Measurements from ENCODE around the gene GPC6.

GPC6 gene

GRCh38 chr13:93620181-93620765, 393.7 kb downstream of the GPC6 start:
- Histone ChIP-seq H3K18ac (ENCODE audit: low read depth in 1 of 2, low read length in 2 of 2) (no peak overlapping the region), H2BK5ac (ENCODE audit: low read depth, low read length, poor library complexity, severe bottlenecking) (no peak overlapping the region), H2BK15ac (ENCODE audit: low read depth, poor library complexity, severe bottlenecking) (no peak overlapping the region), H2AK5ac (ENCODE audit: low read length, severe bottlenecking) (no peak overlapping the region), H2AFZ (ENCODE audit: low read depth, low read length) (no peak overlapping the region), H3K9me3 (ENCODE audit: control insufficient read depth, low read length) (no peaks in the 10 kb centered on the region), H4K91ac (ENCODE audit: low read length) (no peak overlapping the region), H4K8ac (ENCODE audit: low read length) (no peak overlapping the region), H3K4me3 (ENCODE audit: insufficient read depth in 1 of 2, low read depth in 1 of 2, low read length in 2 of 2) (no peak overlapping the region), H2BK12ac (ENCODE audit: low read length in 2 of 2) (no peak overlapping the region), H3K79me1 (replicated peaks; ENCODE audit: low read length, poor library complexity, severe bottlenecking) (no peaks in the 10 kb centered on the region), H3K27ac (ENCODE audit: low read length, poor library complexity, severe bottlenecking) (no peak overlapping the region), H3K4ac (ENCODE audit: low read depth in 1 of 2, low read length in 2 of 2) (no peak overlapping the region), H3K9ac (ENCODE audit: low read length) (no peak overlapping the region), H3K23ac (ENCODE audit: low read length in 2 of 2) (no peak overlapping the region), H3K27me3 (ENCODE audit: control insufficient read depth in 1 of 2, insufficient read depth in 1 of 2, low read length in 2 of 2) (no peaks in the 10 kb centered on the region), H3K4me1 (ENCODE audit: control insufficient read depth, insufficient read depth, low read depth, low read length) (no peaks in the 10 kb centered on the region), H2BK120ac (ENCODE audit: low read depth, low read length) (no peak overlapping the region), H3K36me3 (ENCODE audit: control insufficient read depth in 1 of 2, insufficient read depth in 2 of 2, low read depth in 1 of 2, low read length in 2 of 2) (no peaks in the 10 kb centered on the region), H3K4me2 (ENCODE audit: low read length, poor library complexity, severe bottlenecking) (no peak overlapping the region), H3K14ac (ENCODE audit: low read length in 2 of 2) (no peak overlapping the region)
- WGBS: no CpG with 5 or more reads among the region's 2 CpGs
- no peak for DNase-seq

- H2AK5ac ChIP-seq (ENCODE audit: low read length, severe bottlenecking): no peak overlapping the region
- no peak overlapping the region for H2BK15ac ChIP-seq (ENCODE audit: low read depth, poor library complexity, severe bottlenecking)
- H3K4me2 ChIP-seq (ENCODE audit: low read length, poor library complexity, severe bottlenecking): no peak overlapping the region
- no peak overlapping the region for H3K9ac ChIP-seq (ENCODE audit: low read length)
- no peak overlapping the region for H2AFZ ChIP-seq (ENCODE audit: low read depth, low read length)
- no peak overlapping the region for H3K4me3 ChIP-seq (ENCODE audit: insufficient read depth in 1 of 2, low read depth in 1 of 2, low read length in 2 of 2)
- H3K14ac ChIP-seq (ENCODE audit: low read length in 2 of 2): no peak overlapping the region
- H3K79me1 ChIP-seq (replicated peaks; ENCODE audit: low read length, poor library complexity, severe bottlenecking): no peaks in the 10 kb centered on the region
- no peak overlapping the region for H3K4ac ChIP-seq (ENCODE audit: low read depth in 1 of 2, low read length in 2 of 2)
- H3K18ac ChIP-seq (ENCODE audit: low read depth in 1 of 2, low read length in 2 of 2): no peak overlapping the region
- no peak overlapping the region for H4K8ac ChIP-seq (ENCODE audit: low read length)
- DNase-seq: no peak
- 94% methylated on average over 2 of the region's 2 CpGs for WGBS
- no peak overlapping the region for H2BK12ac ChIP-seq (ENCODE audit: low read length in 2 of 2)
- no peaks in the 10 kb centered on the region for H3K36me3 ChIP-seq (ENCODE audit: control insufficient read depth in 1 of 2, insufficient read depth in 2 of 2, low read depth in 1 of 2, low read length in 2 of 2)
- no peak overlapping the region for H4K91ac ChIP-seq (ENCODE audit: low read length)
- H3K27ac ChIP-seq (ENCODE audit: low read length, poor library complexity, severe bottlenecking): no peak overlapping the region
- H3K9me3 ChIP-seq (ENCODE audit: control insufficient read depth, low read length): no peaks in the 10 kb centered on the region
- H3K4me1 ChIP-seq (ENCODE audit: control insufficient read depth, insufficient read depth, low read depth, low read length): no peaks in the 10 kb centered on the region
- H3K27me3 ChIP-seq (ENCODE audit: control insufficient read depth in 1 of 2, insufficient read depth in 1 of 2, low read length in 2 of 2): no peaks in the 10 kb centered on the region
- H3K23ac ChIP-seq (ENCODE audit: low read length in 2 of 2): no peak overlapping the region
- H2BK5ac ChIP-seq (ENCODE audit: low read depth, low read length, poor library complexity, severe bottlenecking): no peak overlapping the region
- H2BK120ac ChIP-seq (ENCODE audit: low read depth, low read length): no peak overlapping the region
Observed at GRCh38 chr13:93621051-93621450, 394.4 kb downstream of the GPC6 start.

GRCh38 chr13:93621966-93622365, 395.4 kb downstream of the GPC6 start:
- Histone ChIP-seq H3K14ac (ENCODE audit: low read length in 2 of 2) (no peak overlapping the region), H3K18ac (ENCODE audit: low read depth in 1 of 2, low read length in 2 of 2) (no peak overlapping the region), H2BK120ac (ENCODE audit: low read depth, low read length) (no peak overlapping the region), H3K4me1 (ENCODE audit: control insufficient read depth, insufficient read depth, low read depth, low read length) (no peaks in the 10 kb centered on the region), H3K79me1 (replicated peaks; ENCODE audit: low read length, poor library complexity, severe bottlenecking) (no peaks in the 10 kb centered on the region), H2BK12ac (ENCODE audit: low read length in 2 of 2) (no peak overlapping the region), H3K27ac (ENCODE audit: low read length, poor library complexity, severe bottlenecking) (no peak overlapping the region), H4K91ac (ENCODE audit: low read length) (no peak overlapping the region), H3K4me3 (ENCODE audit: insufficient read depth in 1 of 2, low read depth in 1 of 2, low read length in 2 of 2) (no peak overlapping the region), H3K9ac (ENCODE audit: low read length) (no peak overlapping the region), H3K4ac (ENCODE audit: low read depth in 1 of 2, low read length in 2 of 2) (no peak overlapping the region), H3K36me3 (ENCODE audit: control insufficient read depth in 1 of 2, insufficient read depth in 2 of 2, low read depth in 1 of 2, low read length in 2 of 2) (no peaks in the 10 kb centered on the region), H4K8ac (ENCODE audit: low read length) (no peak overlapping the region), H2AK5ac (ENCODE audit: low read length, severe bottlenecking) (no peak overlapping the region), H3K23ac (ENCODE audit: low read length in 2 of 2) (no peak overlapping the region), H2AFZ (ENCODE audit: low read depth, low read length) (no peak overlapping the region), H3K9me3 (ENCODE audit: control insufficient read depth, low read length) (no peaks in the 10 kb centered on the region), H2BK15ac (ENCODE audit: low read depth, poor library complexity, severe bottlenecking) (no peak overlapping the region), H3K4me2 (ENCODE audit: low read length, poor library complexity, severe bottlenecking) (no peak overlapping the region), H2BK5ac (ENCODE audit: low read depth, low read length, poor library complexity, severe bottlenecking) (no peak overlapping the region), H3K27me3 (ENCODE audit: control insufficient read depth in 1 of 2, insufficient read depth in 1 of 2, low read length in 2 of 2) (no peaks in the 10 kb centered on the region)
- no peak for DNase-seq

DNA sequence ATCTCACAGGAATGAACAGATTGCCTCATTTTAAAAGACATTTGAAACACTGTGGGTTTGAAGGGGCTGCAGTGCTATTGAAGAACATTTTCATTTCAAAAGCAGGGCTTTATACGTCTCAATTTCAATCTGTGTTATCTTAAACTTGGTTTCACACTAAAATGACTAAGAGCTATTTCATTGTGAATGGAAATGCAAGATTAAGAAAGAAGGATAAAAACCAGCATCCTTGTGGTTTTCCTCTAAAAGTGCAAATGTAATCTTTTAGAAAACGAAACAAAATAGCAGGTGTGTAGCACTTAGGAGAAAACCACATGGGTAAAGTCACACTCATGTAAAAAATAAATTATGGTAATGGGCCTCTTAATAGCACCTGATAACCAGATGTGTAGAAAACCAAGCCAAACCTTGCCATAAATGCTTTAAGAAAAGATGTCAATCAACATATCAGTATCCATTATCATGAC, 397.7 kb downstream of the GPC6 start:
- Histone ChIP-seq H3K27me3 (ENCODE audit: control insufficient read depth in 1 of 2, insufficient read depth in 1 of 2, low read length in 2 of 2) (no peaks in the 10 kb centered on the region), H3K14ac (ENCODE audit: low read length in 2 of 2) (no peak overlapping the region), H2BK12ac (ENCODE audit: low read length in 2 of 2) (no peak overlapping the region), H3K4ac (ENCODE audit: low read depth in 1 of 2, low read length in 2 of 2) (no peak overlapping the region), H3K79me1 (replicated peaks; ENCODE audit: low read length, poor library complexity, severe bottlenecking) (no peaks in the 10 kb centered on the region), H3K36me3 (ENCODE audit: control insufficient read depth in 1 of 2, insufficient read depth in 2 of 2, low read depth in 1 of 2, low read length in 2 of 2) (no peaks in the 10 kb centered on the region), H3K9me3 (ENCODE audit: control insufficient read depth, low read length) (no peaks in the 10 kb centered on the region), H4K8ac (ENCODE audit: low read length) (no peak overlapping the region), H4K91ac (ENCODE audit: low read length) (no peak overlapping the region), H3K27ac (ENCODE audit: low read length, poor library complexity, severe bottlenecking) (no peak overlapping the region), H2AFZ (ENCODE audit: low read depth, low read length) (no peak overlapping the region), H3K4me1 (ENCODE audit: control insufficient read depth, insufficient read depth, low read depth, low read length) (no peaks in the 10 kb centered on the region), H2BK15ac (ENCODE audit: low read depth, poor library complexity, severe bottlenecking) (no peak overlapping the region), H2BK5ac (ENCODE audit: low read depth, low read length, poor library complexity, severe bottlenecking) (no peak overlapping the region), H3K18ac (ENCODE audit: low read depth in 1 of 2, low read length in 2 of 2) (no peak overlapping the region), H3K9ac (ENCODE audit: low read length) (no peak overlapping the region), H3K23ac (ENCODE audit: low read length in 2 of 2) (no peak overlapping the region), H3K4me2 (ENCODE audit: low read length, poor library complexity, severe bottlenecking) (no peak overlapping the region), H2AK5ac (ENCODE audit: low read length, severe bottlenecking) (no peak overlapping the region), H2BK120ac (ENCODE audit: low read depth, low read length) (no peak overlapping the region), H3K4me3 (ENCODE audit: insufficient read depth in 1 of 2, low read depth in 1 of 2, low read length in 2 of 2) (no peak overlapping the region)
- DNase-seq: no peak
- WGBS: 70% methylated on average over 2 of the region's 2 CpGs

Measured in mesenchymal stem cell (in vitro differentiated cells and primary cell).